ENCODE measurements around the gene PDS5A.

- TF ChIP-seq MYC (IDR thresholded peaks at IDR 0.05; ENCODE audit: low read depth, low read length) (no peak), POLR2A (IDR thresholded peaks at IDR 0.05; ENCODE audit: low read depth, low read length) (no peak), CTCF (IDR thresholded peaks at IDR 0.05; ENCODE audit: extremely low read depth in 1 of 2, insufficient read depth in 1 of 2, low read depth in 1 of 2, low read length in 2 of 2) (no peak), JUN (IDR thresholded peaks at IDR 0.05; ENCODE audit: borderline replicate concordance, insufficient read depth, insufficient read length, low read depth) (no peak), POLR2AphosphoS5 (IDR thresholded peaks at IDR 0.05; ENCODE audit: insufficient read depth, low read depth, low read length) (no peak), EZH2 (IDR thresholded peaks at IDR 0.05; ENCODE audit: borderline replicate concordance, low read depth, low read length, severe bottlenecking) (no peak), FOS (IDR thresholded peaks at IDR 0.05; ENCODE audit: borderline replicate concordance, insufficient read depth, low read length) (no peak), GATA2 (IDR thresholded peaks at IDR 0.05; ENCODE audit: insufficient read depth, insufficient read length, low read depth, low read length) (no peak)
- TF ChIP-seq, protein P1, sequence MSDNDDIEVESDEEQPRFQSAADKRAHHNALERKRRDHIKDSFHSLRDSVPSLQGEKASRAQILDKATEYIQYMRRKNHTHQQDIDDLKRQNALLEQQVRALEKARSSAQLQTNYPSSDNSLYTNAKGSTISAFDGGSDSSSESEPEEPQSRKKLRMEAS (IDR thresholded peaks at IDR 0.05; ENCODE audit: insufficient read depth, insufficient read length): no peak
Observed at GRCh38 chr4:39976945-39977488, 694 bp downstream of the PDS5A start.
